Endothelial cell of umbilical vein (primary cell): ENCODE measurements around the gene PGP. TPM values are rescaled to one million over a fixed set of nuclear protein-coding genes. Genes with fewer than 3 reads are reported as not detected.

Experiments used
- BruUV-seq: library from RNA; stranded (reverse); fragments of 400-500 nt; replicated peaks from 2 replicates; lab custom pipeline; 2021; lab: Mats Ljungman, UMichigan
- CTCF ChIA-PET: fragments of 300-600, 350-600 bp; sonication (Branson Sonifier 250); formaldehyde crosslinking; loops from one replicate; lab custom pipeline; 2021; ENCODE audit warnings: antibody characterized with exemption, inconsistent platforms; lab: Charles Lee
- POLR2A ChIA-PET: fragments of 300-600, 350-600 bp; sonication (Branson Sonifier 250); formaldehyde crosslinking; loops from one replicate; lab custom pipeline; 2021; ENCODE audit warnings: antibody characterized with exemption, inconsistent platforms; lab: Charles Lee
- DNase-seq: peaks from one replicate; pipeline ENCODE4 v3.0.0-alpha.2; 2011; ENCODE audit warnings: low read depth, low spot score
- FAIRE-seq: peaks from 2 replicates; lab custom pipeline; 2011; peaks lifted over from hg19 to GRCh38; lab: Jason Lieb, UNC
- H2AFZ ChIP-seq: 2 replicates; pipeline ENCODE4 v1.6.0; 2012; ENCODE audit warnings: low read depth, low read length, control low read depth, inconsistent platforms
- H3K27ac ChIP-seq: 2 replicates; pipeline ENCODE4 v1.5.1; 2011; ENCODE audit warnings: low read depth, mild to moderate bottlenecking, control low read depth, low read length, moderate library complexity; ENCODE audit not compliant: insufficient read depth
- H3K27me3 ChIP-seq, 2 experiments: 2 replicates each; pipeline versions ENCODE4 v1.6.0 to v1.6.1; 2011; ENCODE audit warnings: low read length in 2 of 2, mixed read lengths in 1 of 2; ENCODE audit not compliant: control insufficient read depth in 2 of 2, insufficient read depth in 2 of 2
- H3K36me3 ChIP-seq, 2 experiments: 2 replicates in 1 of 2; 3 replicates in 1 of 2; pipeline ENCODE4 v1.5.1; 2011; ENCODE audit warnings: low read length in 2 of 2, mild to moderate bottlenecking in 1 of 2, moderate library complexity in 1 of 2; ENCODE audit not compliant: control insufficient read depth in 2 of 2, insufficient read depth in 2 of 2; ENCODE audit errors: extremely low read depth in 1 of 2
- H3K4me1 ChIP-seq: 3 replicates; pipeline ENCODE4 v1.5.1; 2011; ENCODE audit warnings: mild to moderate bottlenecking, low read length; ENCODE audit not compliant: control insufficient read depth, insufficient read depth; ENCODE audit errors: extremely low read depth
- H3K4me2 ChIP-seq: 2 replicates; pipeline ENCODE4 v1.6.1; 2011; ENCODE audit warnings: low read length, control low read depth, mixed read lengths; ENCODE audit not compliant: insufficient read depth
- H3K4me3 ChIP-seq, 3 experiments: fragments of 200-600 bp in 1 of 3; sonication (generic), shearing (Covaris generic) in 1 of 3; replicated peaks in 1 of 3; 2 replicates each; pipeline ENCODE4 v1.5.1; 2011 to 2016; ENCODE audit warnings: control low read depth in 3 of 3, low read length in 3 of 3, mild to moderate bottlenecking in 2 of 3, inconsistent platforms in 1 of 3, low read depth in 1 of 3, moderate library complexity in 1 of 3; ENCODE audit not compliant: insufficient read depth in 1 of 3
- H3K79me2 ChIP-seq: 2 replicates; pipeline ENCODE4 v1.6.0; 2012; ENCODE audit warnings: low read length, inconsistent platforms; ENCODE audit not compliant: control insufficient read depth, insufficient read depth
- H3K9ac ChIP-seq: replicated peaks from 2 replicates; pipeline ENCODE3; 2011; ENCODE audit warnings: low read length, control low read depth; ENCODE audit not compliant: insufficient read depth; ENCODE audit errors: extremely low read depth
- H3K9me1 ChIP-seq: replicated peaks from 3 replicates; pipeline ENCODE4 v1.6.0; 2011; ENCODE audit warnings: mild to moderate bottlenecking, low read length; ENCODE audit not compliant: control insufficient read depth, insufficient read depth; ENCODE audit errors: extremely low read depth
- H3K9me3 ChIP-seq: replicated peaks from 2 replicates; pipeline ENCODE4 v1.5.1; 2012; ENCODE audit warnings: low read length, inconsistent platforms; ENCODE audit not compliant: control insufficient read depth, insufficient read depth
- H4K20me1 ChIP-seq: replicated peaks from 2 replicates; pipeline ENCODE3; 2011; ENCODE audit warnings: mild to moderate bottlenecking, low read length; ENCODE audit not compliant: control insufficient read depth, insufficient read depth; ENCODE audit errors: extremely low read depth
- EZH2 ChIP-seq: IDR thresholded peaks from 2 replicates; pipeline ENCODE4 v1.6.1; 2012; ENCODE audit warnings: borderline replicate concordance, low read depth, mild to moderate bottlenecking, moderate library complexity, low read length, inconsistent platforms; ENCODE audit not compliant: severe bottlenecking
- FOS ChIP-seq: IDR thresholded peaks from 2 replicates; pipeline ENCODE4 v1.6.1; 2011; ENCODE audit warnings: mild to moderate bottlenecking, low read length, moderate library complexity, borderline replicate concordance; ENCODE audit not compliant: insufficient read depth
- GATA2 ChIP-seq: IDR thresholded peaks from 2 replicates; pipeline ENCODE4 v1.7.0; 2011; ENCODE audit warnings: low read depth, mild to moderate bottlenecking, moderate library complexity, mixed read lengths, low read length; ENCODE audit not compliant: insufficient read length, insufficient read depth
- JUN ChIP-seq: IDR thresholded peaks from 2 replicates; pipeline ENCODE4 v1.6.1; 2011; ENCODE audit warnings: borderline replicate concordance, low read depth; ENCODE audit not compliant: insufficient read length, insufficient read depth
- MYC ChIP-seq: IDR thresholded peaks from one replicate; pipeline ENCODE4 v1.6.1; 2011; ENCODE audit warnings: mild to moderate bottlenecking, low read depth, low read length
- POLR2A ChIP-seq: IDR thresholded peaks from 2 replicates; pipeline ENCODE4 v1.6.1; 2012; ENCODE audit warnings: low read depth, mild to moderate bottlenecking, control low read depth, low read length
- POLR2AphosphoS5 ChIP-seq: IDR thresholded peaks from 2 replicates; pipeline ENCODE4 v1.6.1; 2012; ENCODE audit warnings: low read depth, mild to moderate bottlenecking, control low read depth, low read length, moderate library complexity; ENCODE audit not compliant: insufficient read depth
- dilution Hi-C: fragments of 300-500 bp; cut with MboI; formaldehyde crosslinking; loops from one replicate; pipeline ENCODE4 v1.15.0; 2019; ENCODE audit warnings: low sequenced_read_pairs; ENCODE audit not compliant: extremely low pct_ligation_motif_present
- intact Hi-C: fragments of 100-400 bp; cut with micrococcal nuclease; formaldehyde crosslinking; loops from one replicate; pipeline ENCODE4 v1.10.0; 2022
- polyA plus RNA-seq, 4 experiments: library from polyadenylated mRNA; depleted of rRNA in 3 of 4; stranded (reverse) in 3 of 4; unstranded in 1 of 4; fragments of >200 nt; gene quantifications; 2 replicates each; pipeline versions ENCODE4 v1.2.1 to v1.2.3, GENCODE V29; 2011 to 2012; ENCODE audit warnings: missing spikeins in 1 of 4
- total RNA-seq: library from RNA; stranded (reverse); gene quantifications from 2 replicates; pipeline ENCODE4 v1.2.3, GENCODE V29; 2021
- TF ChIP-seq, protein P1 (sequence below): IDR thresholded peaks from 2 replicates; pipeline ENCODE4 v1.6.1; 2011; ENCODE audit not compliant: insufficient read depth, insufficient read length
- TF ChIP-seq, protein P2 (sequence below), 2 donors: IDR thresholded peaks; 1 replicate in 1 of 2; 2 replicates in 1 of 2; pipeline ENCODE4 v1.5.1; 2011; ENCODE audit warnings: low read length in 2 of 2, mild to moderate bottlenecking in 2 of 2, moderate library complexity in 2 of 2, control low read depth in 1 of 2, inconsistent platforms in 1 of 2, low read depth in 1 of 2; ENCODE audit not compliant: insufficient read depth in 1 of 2; ENCODE audit errors: extremely low read depth in 1 of 2

The PGP gene
- total and polyA plus RNA-seq, 2 donors (not counting 3 experiments of a cell fraction or from before 2014, with no cell fraction given), result 28.5 to 29.6 TPM

GRCh38 chr16:2223942-2224486, 9.4 kb upstream of the PGP start:
- Histone ChIP-seq H3K79me2 (peaks cover 36% of the 10 kb centered on the region), H2AFZ (peak overlapping the region; percentile 79), H3K4me2 (peak overlapping the region; percentile 84), H3K4me3 (peak overlapping the region; percentile 54 to 79 (median 74)), H3K9me1 (no peaks in the 10 kb centered on the region), H4K20me1 (no peaks in the 10 kb centered on the region), H3K4me1 (peaks cover 7% of the 10 kb centered on the region), H3K36me3 (peaks cover 0 to 4% of the 10 kb centered on the region in 2 experiments), H3K9me3 (no peaks in the 10 kb centered on the region), H3K27ac (peak overlapping the region; percentile 41), H3K27me3 (no peaks in the 10 kb centered on the region), H3K9ac (peak overlapping the region; percentile 84)
- intact Hi-C loops (loop anchor here (1.0 to 2.0 kb wide), 7 partner anchors 9 to 236 kb away; partner anchors contain the start of genes ECI1, MLST8, RNPS1 and TEDC2), dilution Hi-C loops (no loop called here)
- ChIA-PET CTCF (no interaction called here), POLR2A (interaction anchor here (1.0 kb wide), 1 partner anchor 69 kb away, joined by 3 read pairs; the partner anchor contains the start of gene TRAF7)
- TF ChIP-seq GATA2 (no peak), MYC (no peak), JUN (no peak), POLR2A (no peak), EZH2 (no peak), FOS (no peak), POLR2AphosphoS5 (no peak)
- TF ChIP-seq, protein P1, sequence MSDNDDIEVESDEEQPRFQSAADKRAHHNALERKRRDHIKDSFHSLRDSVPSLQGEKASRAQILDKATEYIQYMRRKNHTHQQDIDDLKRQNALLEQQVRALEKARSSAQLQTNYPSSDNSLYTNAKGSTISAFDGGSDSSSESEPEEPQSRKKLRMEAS, result no peak
- TF ChIP-seq, protein P2, sequence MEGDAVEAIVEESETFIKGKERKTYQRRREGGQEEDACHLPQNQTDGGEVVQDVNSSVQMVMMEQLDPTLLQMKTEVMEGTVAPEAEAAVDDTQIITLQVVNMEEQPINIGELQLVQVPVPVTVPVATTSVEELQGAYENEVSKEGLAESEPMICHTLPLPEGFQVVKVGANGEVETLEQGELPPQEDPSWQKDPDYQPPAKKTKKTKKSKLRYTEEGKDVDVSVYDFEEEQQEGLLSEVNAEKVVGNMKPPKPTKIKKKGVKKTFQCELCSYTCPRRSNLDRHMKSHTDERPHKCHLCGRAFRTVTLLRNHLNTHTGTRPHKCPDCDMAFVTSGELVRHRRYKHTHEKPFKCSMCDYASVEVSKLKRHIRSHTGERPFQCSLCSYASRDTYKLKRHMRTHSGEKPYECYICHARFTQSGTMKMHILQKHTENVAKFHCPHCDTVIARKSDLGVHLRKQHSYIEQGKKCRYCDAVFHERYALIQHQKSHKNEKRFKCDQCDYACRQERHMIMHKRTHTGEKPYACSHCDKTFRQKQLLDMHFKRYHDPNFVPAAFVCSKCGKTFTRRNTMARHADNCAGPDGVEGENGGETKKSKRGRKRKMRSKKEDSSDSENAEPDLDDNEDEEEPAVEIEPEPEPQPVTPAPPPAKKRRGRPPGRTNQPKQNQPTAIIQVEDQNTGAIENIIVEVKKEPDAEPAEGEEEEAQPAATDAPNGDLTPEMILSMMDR (IDR thresholded peaks at IDR 0.05; ENCODE audit: extremely low read depth in 1 of 2, insufficient read depth in 1 of 2, low read depth in 1 of 2, low read length in 2 of 2), result no peak
- TSS peak; percentile 68 for BruUV-seq
- DNase-seq (peak; percentile 71), FAIRE-seq (peak; percentile 79)
